Left cardiac atrium (tissue), 4 donors: Measurements from ENCODE around the gene HPS1. TPM values are rescaled to one million over a fixed set of nuclear protein-coding genes. Genes with fewer than 3 reads are reported as not detected.
A peak's percentile ranks its signal among the peaks of the same experiment; 100 is the strongest.

Experiments used
- ATAC-seq, 2 donors: fragments of 200-7000 bp; cut with Tn5 transposase; one replicate each; pipeline ENCODE4 v1.9.1; 2020; ENCODE audit warnings: mild to moderate bottlenecking in 2 of 2, moderate library complexity in 2 of 2
- DNase-seq: peaks from one replicate; pipeline ENCODE4 v3.0.0-alpha.2; 2020
- intact Hi-C, 2 donors: fragments of 100-400 bp; cut with DNase I; formaldehyde crosslinking; loops; one replicate each; pipeline versions ENCODE4 v1.14.1 to v1.15.1; 2022 to 2023
- long read RNA-seq: library from polyadenylated mRNA; unstranded; transcript quantifications from one replicate; pipeline ENCODE4 v2.0.0, GENCODE V29; 2021
- total RNA-seq, 2 donors: library from RNA; stranded (reverse); fragmentation: NEBNext Ultra II Directional; extraction: Animal tissue kit (Norgen Biotek cat#: 25700); gene quantifications; one replicate each; pipeline ENCODE4 v1.2.1, GENCODE V29; 2021
- donor health status: DM: no; HTN: yes; CAD: no.
- donor health status: DM: no; HTN: yes; CAD: no; lungs with severe emphysema.
- donor health status: DM: yes; HTN: yes; CAD: no.
- donor health status: Dilated cardiomyopathy.

Gene HPS1
- 10 to 100 TPM; 28.7 to 29.4 TPM for total RNA-seq
- long read RNA-seq, partial matches to known transcripts = 8 of 30 reads
- long read RNA-seq, other reads (novel, unspliced or antisense) = 15 of 30 reads

- intact Hi-C loops = no loop called here
- ATAC-seq = peak; percentile 98
- peak; percentile 88 for DNase-seq
Observed at GRCh38 chr10:98446661-98447221, at the start of gene HPS1. Gene HPS1, minus strand, starts transcription at chr10:98446935. Its CDS starts 3,695 bp downstream, at chr10:98443240.

- ATAC-seq = no peak
- intact Hi-C loops = no loop called here
Observed at GRCh38 chr10:98492763-98493162, 46.0 kb upstream of the HPS1 start.

GRCh38 chr10:98489561-98490481 lies 43.1 kb upstream of the HPS1 start:
- ATAC-seq = no peak
- no peak for DNase-seq
- intact Hi-C loops = no loop called here

More at GRCh38 chr10:98492763-98493162, 46.0 kb upstream of the HPS1 start:
- DNase-seq = no peak

- intact Hi-C loops = no loop called here
- no peak for ATAC-seq
- DNase-seq = no peak
Observed at GRCh38 chr10:98488669-98489430, 42.1 kb upstream of the HPS1 start.

GRCh38 chr10:98487649-98488048 lies 40.9 kb upstream of the HPS1 start:
- ATAC-seq (no peak), DNase-seq (no peak)
- intact Hi-C loops = no loop called here

- intact Hi-C loops = no loop called here
- DNase-seq = no peak
- ATAC-seq = no peak
Observed at GRCh38 chr10:98486421-98486820, 39.7 kb upstream of the HPS1 start.

GRCh38 chr10:98485959-98486358 lies 39.2 kb upstream of the HPS1 start:
- ATAC-seq (no peak), DNase-seq (no peak)
- intact Hi-C loops = no loop called here

- intact Hi-C loops = no loop called here
- DNase-seq (no peak), ATAC-seq (no peak)
Observed at GRCh38 chr10:98483658-98484057, 36.9 kb upstream of the HPS1 start.

GRCh38 chr10:98482096-98482495 lies 35.4 kb upstream of the HPS1 start:
- DNase-seq (no peak), ATAC-seq (no peak)
- intact Hi-C loops = no loop called here

- intact Hi-C loops = no loop called here
- ATAC-seq (no peak), DNase-seq (no peak)
Observed at GRCh38 chr10:98481404-98481945, 34.7 kb upstream of the HPS1 start.

GRCh38 chr10:98478430-98479222 lies 31.9 kb upstream of the HPS1 start:
- intact Hi-C loops = no loop called here
- ATAC-seq = no peak
- no peak for DNase-seq

- intact Hi-C loops = no loop called here
- ATAC-seq = no peak
- DNase-seq = no peak
Observed at GRCh38 chr10:98477861-98478260, 31.1 kb upstream of the HPS1 start.

GRCh38 chr10:98474628-98475027 lies 27.9 kb upstream of the HPS1 start:
- ATAC-seq (no peak), DNase-seq (no peak)
- intact Hi-C loops = no loop called here

- DNase-seq (no peak), ATAC-seq (no peak)
- intact Hi-C loops = no loop called here
Observed at GRCh38 chr10:98472196-98472595, 25.5 kb upstream of the HPS1 start.

- DNase-seq = no peak
- no peak for ATAC-seq
- intact Hi-C loops = no loop called here
Observed at GRCh38 chr10:98470850-98471249, 24.1 kb upstream of the HPS1 start.

GRCh38 chr10:98469001-98469931 lies 22.5 kb upstream of the HPS1 start:
- DNase-seq (no peak), ATAC-seq (no peak)
- intact Hi-C loops = loop anchor here (5.0 to 10.0 kb wide), 5 partner anchors 193 to 1146 kb away; partner anchors contain the start of gene GOT1 (in 1 of the 2)

GRCh38 chr10:98467506-98468318 lies 21.0 kb upstream of the HPS1 start:
- ATAC-seq (peak; percentile 96), DNase-seq (peak; percentile 70)
- intact Hi-C loops = loop anchor here (2.0 to 10.0 kb wide), 6 partner anchors 195 to 1147 kb away; partner anchors contain the start of gene GOT1 (in 1 of the 2)
